ENCODE results near the gene NCKAP5.

- no peak for TF ChIP-seq POLR2A (IDR thresholded peaks at IDR 0.05)
- TF ChIP-seq, protein P1, sequence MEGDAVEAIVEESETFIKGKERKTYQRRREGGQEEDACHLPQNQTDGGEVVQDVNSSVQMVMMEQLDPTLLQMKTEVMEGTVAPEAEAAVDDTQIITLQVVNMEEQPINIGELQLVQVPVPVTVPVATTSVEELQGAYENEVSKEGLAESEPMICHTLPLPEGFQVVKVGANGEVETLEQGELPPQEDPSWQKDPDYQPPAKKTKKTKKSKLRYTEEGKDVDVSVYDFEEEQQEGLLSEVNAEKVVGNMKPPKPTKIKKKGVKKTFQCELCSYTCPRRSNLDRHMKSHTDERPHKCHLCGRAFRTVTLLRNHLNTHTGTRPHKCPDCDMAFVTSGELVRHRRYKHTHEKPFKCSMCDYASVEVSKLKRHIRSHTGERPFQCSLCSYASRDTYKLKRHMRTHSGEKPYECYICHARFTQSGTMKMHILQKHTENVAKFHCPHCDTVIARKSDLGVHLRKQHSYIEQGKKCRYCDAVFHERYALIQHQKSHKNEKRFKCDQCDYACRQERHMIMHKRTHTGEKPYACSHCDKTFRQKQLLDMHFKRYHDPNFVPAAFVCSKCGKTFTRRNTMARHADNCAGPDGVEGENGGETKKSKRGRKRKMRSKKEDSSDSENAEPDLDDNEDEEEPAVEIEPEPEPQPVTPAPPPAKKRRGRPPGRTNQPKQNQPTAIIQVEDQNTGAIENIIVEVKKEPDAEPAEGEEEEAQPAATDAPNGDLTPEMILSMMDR (IDR thresholded peaks at IDR 0.05 in 8 of 11, conservative IDR thresholded peaks at IDR 0.05 in 3 of 11): no peak
- no peak for TF ChIP-seq POLR2AphosphoS5 (IDR thresholded peaks at IDR 0.05)
Measured at GRCh38 chr2:133197156-133197555, 371.1 kb downstream of the NCKAP5 start.

Measured in spleen (tissue), 7 donors.